Suprapubic skin (tissue), 4 donors: Measurements from ENCODE around the gene AGAP1.

Source experiments
- CTCF ChIP-seq, 2 donors: fragments of 200-600 bp in 1 of 2; fragments of 450-650 bp in 1 of 2; sonication (generic) in 1 of 2; IDR thresholded peaks; one replicate each; pipeline ENCODE4 v1.5.1; 2016 to 2019; ENCODE audit warnings: antibody characterized with exemption in 2 of 2, mild to moderate bottlenecking in 1 of 2, moderate library complexity in 1 of 2
- EP300 ChIP-seq: sonication (generic); formaldehyde crosslinking; IDR thresholded peaks from one replicate; pipeline ENCODE4 v1.6.1; 2017; ENCODE audit warnings: antibody characterized with exemption
- POLR2A ChIP-seq, 2 donors: fragments of 450-650 bp; IDR thresholded peaks; one replicate each; pipeline ENCODE4 v1.6.1; 2017; ENCODE audit warnings: antibody characterized with exemption in 2 of 2, mild to moderate bottlenecking in 2 of 2, moderate library complexity in 2 of 2
- POLR2AphosphoS5 ChIP-seq, 3 donors: sonication (generic); formaldehyde crosslinking; IDR thresholded peaks; one replicate each; pipeline ENCODE4 v1.6.1; 2017; ENCODE audit warnings: antibody characterized with exemption in 3 of 3

- no peak for TF ChIP-seq CTCF (IDR thresholded peaks at IDR 0.05)
- no peak for TF ChIP-seq POLR2A (IDR thresholded peaks at IDR 0.05)
- TF ChIP-seq POLR2AphosphoS5 (IDR thresholded peaks at IDR 0.05) = no peak
- no peak for TF ChIP-seq EP300
Observed at GRCh38 chr2:235472443-235472842, 21.4 kb upstream of the AGAP1 start.
